ENCODE measurements around the gene DAAM1. TPM values are rescaled to one million over a fixed set of nuclear protein-coding genes. Genes with fewer than 3 reads are reported as not detected.

Gene DAAM1
- total RNA-seq, 2 experiments from 2014 or later: 30.1 to 72.8 TPM

- TF ChIP-seq EZH2phosphoT487 (IDR thresholded peaks at IDR 0.05; ENCODE audit: borderline replicate concordance, low read depth, low read length) (no peak), CTCF (conservative IDR thresholded peaks at IDR 0.05; ENCODE audit: low read length) (no peak)
- BruUV-seq (replicated peaks): no TSS peak
- no peaks in the 10 kb centered on the region for H3K79me2 ChIP-seq (ENCODE audit: insufficient read depth, low read depth, low read length)
- H3K9me3 ChIP-seq (ENCODE audit: low read length): no peaks in the 10 kb centered on the region
- H3K4me2 ChIP-seq (ENCODE audit: low read length): no peak overlapping the region
- DNase-seq (ENCODE audit: low spot score): no peak
- POLR2A ChIA-PET: interaction anchor here (0.6 to 2.0 kb wide), 3 partner anchors 7 to 1907 kb away, joined by 3 to 5 read pairs (median 4); no protein-coding TSS in a partner anchor
- intact Hi-C loops (cut with micrococcal nuclease; ENCODE audit: unreplicated experiment): no loop called here
- peaks cover 20% of the 10 kb centered on the region for H3K4me1 ChIP-seq (ENCODE audit: insufficient read depth, low read length, poor library complexity, severe bottlenecking)
- H3K36me3 ChIP-seq (ENCODE audit: insufficient read depth, low read length): no peaks in the 10 kb centered on the region
- no peaks in the 10 kb centered on the region for H4K20me1 ChIP-seq (ENCODE audit: insufficient read depth, low read length)
- no peaks in the 10 kb centered on the region for H3K9me2 ChIP-seq (ENCODE audit: insufficient read depth, low read length)
- no peak overlapping the region for H3K4me3 ChIP-seq (ENCODE audit: low read depth, low read length, poor library complexity, severe bottlenecking)
- no peak overlapping the region for H2AFZ ChIP-seq (ENCODE audit: low read length)
- no peak overlapping the region for H3K27ac ChIP-seq (ENCODE audit: low read depth, low read length, poor library complexity, severe bottlenecking)
- CTCF ChIA-PET (ENCODE audit: unreplicated experiment): interaction anchor here (0.7 kb wide), 1 partner anchor 9 kb away, joined by 3 read pairs; no protein-coding TSS in a partner anchor
Measured at GRCh38 chr14:59177262-59177661, 11.2 kb upstream of the DAAM1 start.

- no peak for TF ChIP-seq EZH2phosphoT487 (IDR thresholded peaks at IDR 0.05; ENCODE audit: borderline replicate concordance, low read depth, low read length)
- TF ChIP-seq CTCF (conservative IDR thresholded peaks at IDR 0.05; ENCODE audit: low read length): no peak
- no peaks in the 10 kb centered on the region for H3K79me2 ChIP-seq (ENCODE audit: insufficient read depth, low read depth, low read length)
- no peaks in the 10 kb centered on the region for H3K9me2 ChIP-seq (ENCODE audit: insufficient read depth, low read length)
- H3K36me3 ChIP-seq (ENCODE audit: insufficient read depth, low read length): no peaks in the 10 kb centered on the region
- H4K20me1 ChIP-seq (ENCODE audit: insufficient read depth, low read length): no peaks in the 10 kb centered on the region
- no peak overlapping the region for H2AFZ ChIP-seq (ENCODE audit: low read length)
- H3K4me3 ChIP-seq (ENCODE audit: low read depth, low read length, poor library complexity, severe bottlenecking): no peak overlapping the region
- H3K4me1 ChIP-seq (ENCODE audit: insufficient read depth, low read length, poor library complexity, severe bottlenecking): peaks cover 26% of the 10 kb centered on the region
- ChIA-PET CTCF (ENCODE audit: unreplicated experiment) (no interaction called here), POLR2A (no interaction called here)
- no peak overlapping the region for H3K27ac ChIP-seq (ENCODE audit: low read depth, low read length, poor library complexity, severe bottlenecking)
- H3K4me2 ChIP-seq (ENCODE audit: low read length): no peak overlapping the region
- no peak for DNase-seq (ENCODE audit: low spot score)
- BruUV-seq (replicated peaks): no TSS peak
- intact Hi-C loops (cut with micrococcal nuclease; ENCODE audit: unreplicated experiment): no loop called here
- H3K9me3 ChIP-seq (ENCODE audit: low read length): no peaks in the 10 kb centered on the region
Measured at GRCh38 chr14:59181791-59182190, 6.7 kb upstream of the DAAM1 start.

DNA sequence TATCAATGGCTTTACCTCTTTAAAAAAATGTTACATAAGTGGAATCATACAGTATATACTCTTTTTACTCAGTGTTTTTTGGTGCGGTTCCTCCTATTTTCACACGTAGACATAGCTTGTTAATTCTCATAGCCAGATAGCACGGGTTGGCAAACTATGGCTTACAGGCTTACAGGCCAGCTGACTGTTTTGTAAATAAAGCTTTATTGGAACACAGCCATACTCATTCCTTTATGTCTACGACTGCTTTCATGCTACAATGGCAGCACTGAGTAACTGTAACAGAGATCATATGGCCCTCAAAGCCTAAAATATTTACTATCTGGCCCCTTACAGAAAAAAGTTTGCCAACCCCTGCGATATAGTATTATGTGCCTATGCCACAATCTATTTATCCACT lies 5.8 kb upstream of the DAAM1 start:
- H3K4me2 ChIP-seq (ENCODE audit: low read length): no peak overlapping the region
- no peaks in the 10 kb centered on the region for H4K20me1 ChIP-seq (ENCODE audit: insufficient read depth, low read length)
- no peaks in the 10 kb centered on the region for H3K79me2 ChIP-seq (ENCODE audit: insufficient read depth, low read depth, low read length)
- intact Hi-C loops (cut with micrococcal nuclease; ENCODE audit: unreplicated experiment): no loop called here
- ChIA-PET POLR2A (no interaction called here), CTCF (ENCODE audit: unreplicated experiment) (no interaction called here)
- H3K9me3 ChIP-seq (ENCODE audit: low read length): no peaks in the 10 kb centered on the region
- no peak for DNase-seq (ENCODE audit: low spot score)
- TF ChIP-seq CTCF (conservative IDR thresholded peaks at IDR 0.05; ENCODE audit: low read length): no peak
- no peak for TF ChIP-seq EZH2phosphoT487 (IDR thresholded peaks at IDR 0.05; ENCODE audit: borderline replicate concordance, low read depth, low read length)
- H3K36me3 ChIP-seq (ENCODE audit: insufficient read depth, low read length): no peaks in the 10 kb centered on the region
- peaks cover 34% of the 10 kb centered on the region for H3K4me1 ChIP-seq (ENCODE audit: insufficient read depth, low read length, poor library complexity, severe bottlenecking)
- H3K9me2 ChIP-seq (ENCODE audit: insufficient read depth, low read length): no peaks in the 10 kb centered on the region
- no peak overlapping the region for H2AFZ ChIP-seq (ENCODE audit: low read length)
- no peak overlapping the region for H3K27ac ChIP-seq (ENCODE audit: low read depth, low read length, poor library complexity, severe bottlenecking)
- no peak overlapping the region for H3K4me3 ChIP-seq (ENCODE audit: low read depth, low read length, poor library complexity, severe bottlenecking)
- no TSS peak for BruUV-seq (replicated peaks)

Data from OCI-LY7 (cell line).